GM19397 (cell line): ENCODE results near the gene FYN.
"Not testable (repeated sequence)": the region's sequence is repeated elsewhere in the genome, so short reads cannot be mapped to it uniquely, and the experiment has no call there.

Source experiments
- ATAC-seq: cut with Tn5 transposase; IDR thresholded peaks from one replicate; pipeline ENCODE4 v1.9.1; 2021; ENCODE audit warnings: mild to moderate bottlenecking, moderate library complexity; ENCODE audit not compliant: unreplicated experiment

Gene FYN

GRCh38 chr6:111792914-111793700 lies 80.1 kb downstream of the FYN start:
- no peak for ATAC-seq

GRCh38 chr6:111792241-111792640 lies 81.0 kb downstream of the FYN start:
- no peak for ATAC-seq

GRCh38 chr6:111791415-111791814 lies 81.8 kb downstream of the FYN start:
- no peak for ATAC-seq

GRCh38 chr6:111789598-111789997 lies 83.7 kb downstream of the FYN start:
- no peak for ATAC-seq

GRCh38 chr6:111788379-111789276 lies 84.6 kb downstream of the FYN start:
- ATAC-seq = no peak

- ATAC-seq = not testable (repeated sequence)
Observed at GRCh38 chr6:111786151-111786550, 87.1 kb downstream of the FYN start.

- no peak for ATAC-seq
Observed at GRCh38 chr6:111784433-111784832, 88.8 kb downstream of the FYN start.

- no peak for ATAC-seq
Observed at GRCh38 chr6:111782887-111783466, 90.3 kb downstream of the FYN start.

GRCh38 chr6:111782192-111782809 lies 91.0 kb downstream of the FYN start:
- ATAC-seq = no peak

GRCh38 chr6:111781041-111781708 lies 92.1 kb downstream of the FYN start:
- no peak for ATAC-seq

- ATAC-seq = no peak
Observed at GRCh38 chr6:111780393-111780792, 92.9 kb downstream of the FYN start.

GRCh38 chr6:111779660-111780059 lies 93.6 kb downstream of the FYN start:
- ATAC-seq = no peak

- ATAC-seq = no peak
Observed at GRCh38 chr6:111779031-111779430, 94.2 kb downstream of the FYN start.

- ATAC-seq = no peak
Observed at GRCh38 chr6:111777357-111777756, 95.9 kb downstream of the FYN start.

GRCh38 chr6:111776236-111777221 lies 96.7 kb downstream of the FYN start:
- no peak for ATAC-seq

- no peak for ATAC-seq
Observed at GRCh38 chr6:111775145-111775922, 97.9 kb downstream of the FYN start.

GRCh38 chr6:111774346-111774703 lies 98.9 kb downstream of the FYN start:
- no peak for ATAC-seq

GRCh38 chr6:111773501-111774345 lies 99.5 kb downstream of the FYN start:
- ATAC-seq = no peak
